ENCODE results near the gene TCOF1.
A peak's percentile ranks its signal among the peaks of the same experiment; 100 is the strongest.

Gene TCOF1

GRCh38 chr5:150350524-150351344 is 6.8 kb upstream of the TCOF1 start:
- peak; percentile 28 for DNase-seq

GRCh38 chr5:150352244-150353031 is 5.1 kb upstream of the TCOF1 start:
- no peak for DNase-seq

GRCh38 chr5:150353032-150353675 is 4.3 kb upstream of the TCOF1 start:
- no peak for DNase-seq

- no peak for DNase-seq
Observed at GRCh38 chr5:150355791-150356190, 1.7 kb upstream of the TCOF1 start.

- DNase-seq: no peak
Observed at GRCh38 chr5:150356575-150357294, 762 bp upstream of the TCOF1 start.

- no peak for DNase-seq
Observed at GRCh38 chr5:150358261-150359095, 981 bp downstream of the TCOF1 start.

- no peak for DNase-seq
Observed at GRCh38 chr5:150361301-150361700, 3.8 kb downstream of the TCOF1 start.

GRCh38 chr5:150363185-150363584 is 5.7 kb downstream of the TCOF1 start:
- DNase-seq: no peak

- DNase-seq: no peak
Observed at GRCh38 chr5:150364004-150364403, 6.5 kb downstream of the TCOF1 start.

GRCh38 chr5:150368526-150368925 is 11.0 kb downstream of the TCOF1 start:
- no peak for DNase-seq

GRCh38 chr5:150372639-150373038 is 15.1 kb downstream of the TCOF1 start:
- DNase-seq: no peak

- DNase-seq: no peak
Observed at GRCh38 chr5:150374651-150375050, 17.2 kb downstream of the TCOF1 start.

GRCh38 chr5:150376799-150377771 is 19.6 kb downstream of the TCOF1 start:
- no peak for DNase-seq

- no peak for DNase-seq
Observed at GRCh38 chr5:150377964-150378694, 20.6 kb downstream of the TCOF1 start.

GRCh38 chr5:150384701-150385100 is 27.2 kb downstream of the TCOF1 start:
- no peak for DNase-seq

GRCh38 chr5:150386024-150386855 is 28.7 kb downstream of the TCOF1 start:
- DNase-seq: no peak

- no peak for DNase-seq
Observed at GRCh38 chr5:150389531-150390266, 32.2 kb downstream of the TCOF1 start.

All from activated effector memory CD4-positive, alpha-beta T cell treated with Interleukin-2 at 50 U/mL for 16 hours (primary cell).